Activated effector memory CD4-positive, alpha-beta T cell treated with anti-CD3 and anti-CD28 coated beads, Interleukin-2, amount 50 U/mL, for 16 hours (primary cell): Measurements from ENCODE around the gene SHISA5.
"Not testable (repeated sequence)": the region's sequence is repeated elsewhere in the genome, so short reads cannot be mapped to it uniquely, and the experiment has no call there.

Source experiments
- DNase-seq: peaks from one replicate; pipeline ENCODE4 v3.0.0-alpha.2; 2020

The SHISA5 gene

GRCh38 chr3:48518638-48519276 is 14.8 kb upstream of the SHISA5 start:
- DNase-seq, result no peak

GRCh38 chr3:48518069-48518468 is 14.1 kb upstream of the SHISA5 start:
- DNase-seq, result no peak

- peak; percentile 71 for DNase-seq
These were observed 12.6 kb upstream of the SHISA5 start for GRCh38 chr3:48516571-48516970.

GRCh38 chr3:48514431-48515227 is 10.7 kb upstream of the SHISA5 start:
- DNase-seq, result no peak

DNA sequence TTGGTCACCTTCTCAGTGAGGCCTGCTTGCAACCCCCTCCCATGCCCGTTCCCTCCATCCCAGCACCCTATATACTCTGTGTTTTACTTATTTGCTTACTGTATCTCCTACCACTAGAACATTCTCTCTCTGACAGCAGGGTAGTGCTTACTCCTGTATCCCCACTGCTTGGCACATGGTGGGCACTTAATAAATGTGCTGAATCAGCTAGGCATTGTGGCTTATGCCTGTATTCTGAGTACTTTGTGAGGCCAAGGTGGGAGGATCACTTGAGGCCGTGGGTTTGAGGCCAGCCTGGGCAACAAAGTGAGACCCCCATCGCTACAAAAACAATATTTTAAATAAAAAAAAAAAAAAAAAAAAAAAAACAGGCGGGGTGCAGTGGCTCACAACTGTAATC is 7.6 kb upstream of the SHISA5 start:
- DNase-seq, result no peak

- peak; percentile 89 for DNase-seq
These were observed 3.5 kb upstream of the SHISA5 start for GRCh38 chr3:48507256-48508061.

- peak; percentile 34 for DNase-seq
These were observed 2.1 kb upstream of the SHISA5 start for GRCh38 chr3:48505968-48506504.

GRCh38 chr3:48505146-48505545 is 1.2 kb upstream of the SHISA5 start:
- no peak for DNase-seq

GRCh38 chr3:48503401-48504050 is 448 bp downstream of the SHISA5 start:
- no peak for DNase-seq

DNA sequence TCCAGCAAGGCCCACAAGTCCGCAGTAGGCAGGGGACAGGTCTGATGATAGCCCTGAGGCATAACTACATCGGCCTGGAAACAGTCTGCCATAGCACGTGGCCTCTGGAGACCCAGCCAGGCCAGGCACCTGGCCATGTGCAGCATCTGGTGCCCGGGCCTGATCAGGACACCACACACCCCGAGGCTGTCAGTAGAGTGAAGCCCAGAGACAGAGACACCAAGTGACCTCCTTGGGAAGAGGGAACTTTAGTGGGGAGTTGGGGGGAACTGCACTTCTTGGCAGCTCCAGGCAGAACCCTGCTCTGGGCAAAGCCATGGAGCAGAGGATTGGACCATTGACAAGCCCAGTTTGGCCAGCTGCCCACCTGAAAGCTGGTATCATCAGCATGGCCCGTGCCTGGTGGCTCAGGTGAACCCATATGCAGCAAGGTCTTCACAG is 1.2 kb downstream of the SHISA5 start:
- no peak for DNase-seq

DNA sequence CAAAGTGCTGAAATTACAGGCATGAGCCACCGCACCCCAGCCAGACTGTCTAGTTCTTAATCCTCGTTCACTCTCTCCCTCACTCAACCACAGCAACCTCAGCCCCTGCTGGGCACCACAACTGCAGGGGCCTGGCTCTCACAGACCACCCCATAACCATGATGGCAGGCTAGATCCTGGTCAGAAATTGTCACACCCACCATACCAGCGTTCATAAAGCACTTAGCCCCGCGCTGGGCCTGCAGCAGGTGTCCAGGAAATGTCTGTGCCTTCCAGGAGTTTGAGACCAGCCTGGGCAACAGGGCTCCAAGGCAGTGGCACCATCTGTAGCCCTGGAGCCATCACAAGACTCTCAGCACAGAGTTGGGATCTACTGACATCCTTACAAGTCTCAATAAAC is 1.9 kb downstream of the SHISA5 start:
- no peak for DNase-seq

DNA sequence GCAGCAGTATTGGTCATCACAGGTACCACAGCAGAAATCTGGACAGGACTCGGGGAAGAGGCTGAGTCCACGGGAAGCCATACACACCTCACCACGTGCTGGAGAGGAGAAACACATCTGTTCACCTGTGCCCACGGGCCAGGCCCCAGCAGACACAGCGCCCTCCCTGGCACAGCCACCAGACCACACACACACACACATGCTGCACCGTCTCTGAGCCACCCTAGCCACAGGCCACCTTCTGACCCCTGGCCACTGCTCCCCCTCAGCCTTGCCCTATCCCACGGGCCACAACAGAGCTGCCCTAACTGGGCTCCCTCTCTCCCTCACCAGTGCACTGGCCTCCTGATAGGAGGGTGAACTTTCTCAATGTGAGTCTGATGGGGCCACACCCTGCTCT is 2.8 kb downstream of the SHISA5 start:
- no peak for DNase-seq

DNA sequence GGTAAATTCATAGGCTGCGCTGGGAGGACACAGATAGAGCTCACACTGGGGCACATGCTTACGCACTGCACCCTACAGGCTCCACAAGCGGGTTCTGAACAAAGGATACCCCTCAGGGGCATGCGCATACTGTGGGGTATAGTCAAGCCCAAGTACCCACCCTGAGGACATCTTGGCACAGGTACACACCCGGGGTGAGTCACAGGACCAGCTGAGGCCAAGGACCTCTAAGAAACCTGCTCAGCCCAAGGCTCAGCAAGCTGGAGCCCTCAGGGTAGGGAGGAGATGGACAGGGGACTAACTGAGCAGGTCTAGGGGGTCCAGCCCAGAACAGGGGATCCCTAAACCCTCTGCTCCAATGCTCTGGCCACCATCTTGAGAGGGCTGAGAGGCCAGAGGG is 3.3 kb downstream of the SHISA5 start:
- DNase-seq, result no peak

DNA sequence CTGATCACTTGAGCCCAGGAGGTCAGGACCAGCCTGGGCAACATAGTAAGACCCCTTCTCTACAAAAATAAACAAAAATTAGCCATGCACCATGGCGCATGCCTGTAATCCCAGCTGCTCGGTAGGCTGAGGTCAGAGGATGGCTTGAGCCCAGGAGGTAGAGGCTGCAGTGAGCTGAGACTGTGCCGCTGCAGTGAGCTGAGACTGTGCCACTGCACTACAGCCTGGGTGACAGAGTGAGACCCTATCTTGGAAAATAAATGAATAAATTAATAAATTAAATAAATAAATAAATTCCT is 10.8 kb downstream of the SHISA5 start:
- no peak for DNase-seq

- no peak for DNase-seq
These were observed 11.3 kb downstream of the SHISA5 start for GRCh38 chr3:48492461-48493202.

DNA sequence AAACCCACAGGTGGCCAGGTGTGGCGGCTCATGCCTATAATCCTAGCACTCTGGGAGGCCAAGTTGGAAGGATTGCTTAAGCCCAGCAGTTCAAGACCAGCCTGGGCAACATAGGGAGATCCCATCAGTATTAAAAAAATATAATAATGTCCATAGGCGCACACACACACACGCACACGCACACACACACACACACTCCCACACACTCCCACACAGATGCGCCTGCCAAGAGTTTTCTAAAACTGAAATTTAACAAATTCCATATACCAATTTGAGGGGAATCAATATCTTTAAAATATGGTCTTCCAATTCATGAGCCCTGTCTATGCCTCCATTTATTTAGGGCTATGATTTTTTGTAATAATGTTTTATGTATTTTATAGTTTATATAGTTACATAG is 17.0 kb downstream of the SHISA5 start:
- no peak for DNase-seq

DNA sequence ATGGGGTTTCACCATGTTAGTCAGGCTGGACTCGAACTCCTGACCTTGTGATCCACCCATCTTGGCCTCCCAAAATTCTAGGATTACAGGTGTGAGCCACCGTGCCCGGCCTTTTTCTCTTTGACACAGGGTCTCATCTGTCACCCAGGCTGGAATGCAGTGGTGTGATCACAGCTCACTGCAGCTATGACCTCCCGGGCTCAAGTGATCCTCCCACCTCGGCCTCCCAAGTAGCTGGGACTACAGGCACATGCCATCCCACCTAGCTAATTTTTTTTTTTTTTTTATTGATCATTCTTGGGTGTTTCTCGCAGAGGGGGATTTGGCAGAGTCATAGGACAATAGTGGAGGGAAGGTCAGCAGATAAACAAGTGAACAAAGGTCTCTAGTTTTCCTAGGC is 21.2 kb downstream of the SHISA5 start:
- peak; percentile 33 for DNase-seq

DNA sequence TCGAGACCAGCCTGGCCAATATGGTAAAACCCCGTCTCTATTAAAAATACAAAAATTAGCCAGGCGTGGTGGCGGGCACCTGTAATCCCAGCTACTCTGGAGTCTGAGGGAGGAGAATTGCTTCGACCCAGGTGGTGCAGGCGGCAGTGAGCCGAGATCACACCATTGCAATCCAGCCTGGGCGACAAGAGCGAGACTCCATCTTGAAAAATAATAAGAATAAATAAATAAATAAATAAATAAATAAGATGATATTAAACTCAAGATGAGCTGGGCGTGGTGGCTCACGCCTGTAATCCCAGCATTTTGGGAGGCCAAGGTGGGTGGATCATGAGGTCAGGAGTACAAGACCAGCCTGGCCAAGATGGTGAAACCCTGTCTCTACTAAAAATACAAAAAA is 23.1 kb downstream of the SHISA5 start:
- not testable (repeated sequence) for DNase-seq

- DNase-seq, result peak; percentile 83
These were observed 25.1 kb downstream of the SHISA5 start for GRCh38 chr3:48478626-48479555.

- DNase-seq, result peak; percentile 67
These were observed 25.9 kb downstream of the SHISA5 start for GRCh38 chr3:48477959-48478520.
